Epidermal melanocyte (primary cell): ENCODE results near the gene PCDHGA1.
A peak's percentile ranks its signal among the peaks of the same experiment; 100 is the strongest.

ENCODE experiments used
- DNase-seq: peaks from one replicate; pipeline ENCODE4 v3.0.0; 2011; ENCODE audit warnings: low spot score; ENCODE audit not compliant: insufficient read length

Gene PCDHGA1

GRCh38 chr5:141439411-141440141, 109.3 kb downstream of the PCDHGA1 start:
- DNase-seq: no peak

- no peak for DNase-seq
These were observed 110.0 kb downstream of the PCDHGA1 start for GRCh38 chr5:141440341-141440740.

GRCh38 chr5:141441571-141442170, 111.4 kb downstream of the PCDHGA1 start:
- DNase-seq: no peak

GRCh38 chr5:141465351-141465750, 135.0 kb downstream of the PCDHGA1 start:
- no peak for DNase-seq

- peak; percentile 95 for DNase-seq
These were observed 145.4 kb downstream of the PCDHGA1 start, which contains the start of gene PCDHGC3 for GRCh38 chr5:141475625-141476131. Gene PCDHGC3, plus strand, starts transcription at chr5:141475966. Its CDS starts 151 bp downstream, at chr5:141476117.

GRCh38 chr5:141476132-141476911, 146.0 kb downstream of the PCDHGA1 start:
- DNase-seq: no peak

- no peak for DNase-seq
These were observed 146.8 kb downstream of the PCDHGA1 start for GRCh38 chr5:141477044-141477575.

GRCh38 chr5:141477815-141478214, 147.5 kb downstream of the PCDHGA1 start:
- no peak for DNase-seq

GRCh38 chr5:141478321-141478945, 148.1 kb downstream of the PCDHGA1 start:
- DNase-seq: no peak

- DNase-seq: no peak
These were observed 149.5 kb downstream of the PCDHGA1 start for GRCh38 chr5:141479776-141480175.

- DNase-seq: no peak
These were observed 153.6 kb downstream of the PCDHGA1 start for GRCh38 chr5:141483902-141484301.

- DNase-seq: no peak
These were observed 154.0 kb downstream of the PCDHGA1 start for GRCh38 chr5:141484310-141484640.

- no peak for DNase-seq
These were observed 154.5 kb downstream of the PCDHGA1 start, which contains the start of gene PCDHGC4 for GRCh38 chr5:141484641-141485311. Gene PCDHGC4, plus strand, starts transcription at chr5:141485030. Its CDS starts 144 bp downstream, at chr5:141485174.

- DNase-seq: no peak
These were observed 155.2 kb downstream of the PCDHGA1 start for GRCh38 chr5:141485321-141486055.

- no peak for DNase-seq
These were observed 155.8 kb downstream of the PCDHGA1 start for GRCh38 chr5:141486091-141486490.

GRCh38 chr5:141487131-141487530, 156.8 kb downstream of the PCDHGA1 start:
- DNase-seq: no peak

GRCh38 chr5:141488591-141489561, 158.6 kb downstream of the PCDHGA1 start, which contains the start of gene PCDHGC5:
Gene PCDHGC5, plus strand, starts transcription at chr5:141489081. Its CDS starts 160 bp downstream, at chr5:141489241.
- no peak for DNase-seq

GRCh38 chr5:141489841-141490240, 159.5 kb downstream of the PCDHGA1 start:
- no peak for DNase-seq

GRCh38 chr5:141490271-141490670, 160.0 kb downstream of the PCDHGA1 start:
- no peak for DNase-seq
